Breast epithelium (tissue), 4 donors: ENCODE measurements around the gene CTNND2. TPM values are rescaled to one million over a fixed set of nuclear protein-coding genes. Genes with fewer than 3 reads are reported as not detected.

Experiments
- DNase-seq, 2 donors: peaks; one replicate each; pipeline ENCODE4 v3.0.0-alpha.2; 2019; ENCODE audit warnings: low spot score in 2 of 2
- H3K27ac ChIP-seq, 2 donors: fragments of 200-600 bp; sonication (generic) in 1 of 2; one replicate each; pipeline ENCODE4 v1.5.1; 2016 to 2019; ENCODE audit warnings: mild to moderate bottlenecking in 1 of 2
- H3K27me3 ChIP-seq, 2 donors: fragments of 200-600 bp; sonication (generic) in 1 of 2; one replicate each; pipeline versions ENCODE4 v1.5.1 to v1.6.0; 2017 to 2019; ENCODE audit warnings: control low read depth in 1 of 2, mild to moderate bottlenecking in 1 of 2
- H3K36me3 ChIP-seq: fragments of 200-600 bp; one replicate; pipeline ENCODE4 v1.5.1; 2019
- H3K4me1 ChIP-seq, 2 donors: fragments of 200-600 bp; sonication (generic); one replicate each; pipeline ENCODE4 v1.5.1; 2016 to 2019; ENCODE audit warnings: control low read depth in 1 of 2
- H3K4me3 ChIP-seq, 3 donors: fragments of 200-600 bp; sonication (generic); 1 replicate in 2 of 3; 2 replicates in 1 of 3; pipeline ENCODE4 v1.5.1; 2016 to 2019; ENCODE audit warnings: mild to moderate bottlenecking in 3 of 3, moderate library complexity in 2 of 3
- H3K9me3 ChIP-seq, 2 donors: fragments of 200-600 bp; sonication (generic) in 1 of 2; one replicate each; pipeline ENCODE4 v1.5.1; 2016 to 2019; ENCODE audit warnings: control low read depth in 1 of 2
- POLR2A ChIP-seq: fragments of 450-650 bp; IDR thresholded peaks from one replicate; pipeline ENCODE4 v1.6.1; 2016; ENCODE audit warnings: antibody characterized with exemption, mild to moderate bottlenecking, moderate library complexity
- POLR2AphosphoS5 ChIP-seq, 3 donors: sonication (generic); formaldehyde crosslinking; IDR thresholded peaks; one replicate each; pipeline ENCODE4 v1.6.1; 2017; ENCODE audit warnings: antibody characterized with exemption in 3 of 3
- intact Hi-C: fragments of 100-400 bp; cut with DNase I; formaldehyde crosslinking; loops from one replicate; pipeline ENCODE4 v1.15.1; 2023; ENCODE audit warnings: low total_unique reads
- total RNA-seq, 3 donors: library from RNA; depleted of rRNA; stranded (reverse); fragments of >200 nt; gene quantifications; one replicate each; pipeline ENCODE4 v1.1.0, GENCODE V29; 2016
- TF ChIP-seq, protein P1 (sequence below), 3 donors: fragments of 450-650 bp; IDR thresholded peaks; one replicate each; pipeline ENCODE4 v1.5.1; 2016 to 2017; ENCODE audit warnings: antibody characterized with exemption in 3 of 3, mild to moderate bottlenecking in 3 of 3, moderate library complexity in 3 of 3

The CTNND2 gene
- total RNA-seq, 3 donors from 2014 or later, result 3.3 to 6.0 TPM; not detected in 1

DNA sequence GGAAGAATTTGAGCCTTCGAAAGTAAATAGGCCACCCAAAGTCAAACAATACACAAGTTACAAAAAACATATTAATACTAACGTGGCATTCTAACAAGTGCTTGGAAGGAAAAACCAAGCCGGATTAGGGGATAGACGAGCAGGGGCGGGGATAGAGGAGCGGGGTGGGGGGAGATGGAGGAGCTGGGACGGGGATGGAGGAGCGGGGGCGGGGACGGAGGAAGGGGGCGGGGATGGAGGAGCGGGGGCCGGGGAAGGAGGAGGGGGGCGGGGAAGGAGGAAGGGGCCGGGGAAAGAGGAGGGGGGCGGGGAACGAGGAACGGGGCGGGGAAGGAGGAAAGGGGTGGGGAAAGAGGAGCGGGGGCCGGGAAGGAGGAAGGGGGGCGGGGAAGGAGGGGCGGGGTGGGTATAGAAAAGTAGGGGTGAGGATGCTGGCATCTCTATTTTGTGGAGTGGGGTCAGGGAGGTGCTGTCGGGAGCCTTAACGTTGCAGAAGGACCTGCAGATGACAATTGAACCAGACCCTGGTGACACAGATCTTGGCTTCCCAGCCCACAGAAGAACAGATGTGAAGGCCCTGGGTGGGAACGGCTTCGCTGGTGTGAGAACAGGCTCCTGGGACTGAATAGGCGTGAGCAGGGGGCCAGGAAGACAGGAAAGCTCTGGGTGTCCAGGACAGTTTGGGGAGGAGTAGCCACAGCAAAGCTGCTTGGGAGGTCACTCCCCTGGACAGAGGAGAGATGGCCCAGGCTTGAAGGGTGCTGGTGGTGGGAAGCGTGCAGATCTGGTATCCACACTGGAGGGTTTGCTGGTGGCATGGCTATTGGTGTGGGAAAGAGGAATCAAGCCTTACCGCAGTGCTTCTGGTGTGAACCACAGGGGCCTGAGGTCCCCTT, 909.9 kb downstream of the CTNND2 start:
- no peaks in the 10 kb centered on the region for H3K36me3 ChIP-seq
- no peak for TF ChIP-seq POLR2AphosphoS5 (IDR thresholded peaks at IDR 0.05)
- no peak for TF ChIP-seq POLR2A
- TF ChIP-seq, protein P1, sequence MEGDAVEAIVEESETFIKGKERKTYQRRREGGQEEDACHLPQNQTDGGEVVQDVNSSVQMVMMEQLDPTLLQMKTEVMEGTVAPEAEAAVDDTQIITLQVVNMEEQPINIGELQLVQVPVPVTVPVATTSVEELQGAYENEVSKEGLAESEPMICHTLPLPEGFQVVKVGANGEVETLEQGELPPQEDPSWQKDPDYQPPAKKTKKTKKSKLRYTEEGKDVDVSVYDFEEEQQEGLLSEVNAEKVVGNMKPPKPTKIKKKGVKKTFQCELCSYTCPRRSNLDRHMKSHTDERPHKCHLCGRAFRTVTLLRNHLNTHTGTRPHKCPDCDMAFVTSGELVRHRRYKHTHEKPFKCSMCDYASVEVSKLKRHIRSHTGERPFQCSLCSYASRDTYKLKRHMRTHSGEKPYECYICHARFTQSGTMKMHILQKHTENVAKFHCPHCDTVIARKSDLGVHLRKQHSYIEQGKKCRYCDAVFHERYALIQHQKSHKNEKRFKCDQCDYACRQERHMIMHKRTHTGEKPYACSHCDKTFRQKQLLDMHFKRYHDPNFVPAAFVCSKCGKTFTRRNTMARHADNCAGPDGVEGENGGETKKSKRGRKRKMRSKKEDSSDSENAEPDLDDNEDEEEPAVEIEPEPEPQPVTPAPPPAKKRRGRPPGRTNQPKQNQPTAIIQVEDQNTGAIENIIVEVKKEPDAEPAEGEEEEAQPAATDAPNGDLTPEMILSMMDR (IDR thresholded peaks at IDR 0.05), result no peak
- no peak overlapping the region for H3K27ac ChIP-seq
- intact Hi-C loops, result no loop called here
- no peaks in the 10 kb centered on the region for H3K4me1 ChIP-seq
- H3K27me3 ChIP-seq, result peaks cover 0 to 5% of the 10 kb centered on the region in 2 donors
- no peak overlapping the region for H3K4me3 ChIP-seq
- DNase-seq, result no peak
- no peaks in the 10 kb centered on the region for H3K9me3 ChIP-seq

DNA sequence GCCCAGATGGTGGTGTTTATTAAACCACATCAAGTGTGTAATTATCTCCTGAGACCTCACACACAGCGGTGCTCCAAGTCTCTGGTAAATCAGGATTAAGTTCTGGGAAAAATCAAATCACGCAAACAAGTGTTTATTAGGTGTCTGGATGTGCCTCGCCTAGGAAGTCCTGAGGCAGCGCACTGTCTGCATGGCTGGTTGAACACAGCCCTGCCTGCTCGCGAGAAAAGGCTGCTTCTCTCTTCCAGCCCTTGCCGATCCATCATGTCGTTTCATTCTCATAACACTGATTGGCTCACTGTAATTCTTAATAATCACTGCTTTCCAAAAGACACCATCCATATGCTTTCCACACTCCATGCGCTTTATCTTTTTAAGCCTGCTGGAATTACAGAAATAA, 913.6 kb downstream of the CTNND2 start:
- TF ChIP-seq POLR2AphosphoS5 (IDR thresholded peaks at IDR 0.05) (no peak), POLR2A (no peak)
- TF ChIP-seq, protein P1 (IDR thresholded peaks at IDR 0.05), result no peak
- H3K27ac ChIP-seq, result no peak overlapping the region

DNA sequence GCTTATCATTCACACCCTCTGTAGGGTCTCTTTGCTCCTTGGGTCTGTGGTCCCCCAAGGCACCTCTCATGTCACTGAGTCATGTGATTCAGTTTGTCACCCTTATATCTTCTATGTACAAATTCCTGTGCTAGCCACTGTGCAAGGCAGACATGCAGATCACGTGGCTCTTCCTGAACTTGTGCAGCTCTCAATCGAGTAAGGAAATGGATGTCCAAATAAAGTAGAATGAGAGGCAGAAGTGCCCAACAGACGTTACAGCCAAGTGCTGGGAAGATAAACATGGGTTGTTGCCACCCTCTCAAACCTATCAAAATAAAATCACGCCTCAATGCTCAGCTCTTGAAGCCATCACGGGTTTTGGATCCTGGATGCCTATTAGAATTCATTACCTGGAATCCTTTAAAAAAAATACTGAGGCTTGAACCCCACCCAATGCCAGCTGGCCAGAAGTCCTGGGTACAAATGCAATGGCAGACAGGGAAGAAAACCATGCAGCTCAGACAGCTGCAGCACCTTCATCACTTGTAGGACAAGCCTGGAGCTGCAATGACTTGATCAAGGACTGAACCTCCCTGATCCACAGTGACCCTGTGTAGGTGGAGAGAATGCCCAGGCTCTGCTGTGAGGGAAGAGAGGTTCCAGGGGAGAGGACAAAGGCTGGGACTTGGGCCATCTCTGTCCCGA, 914.5 kb downstream of the CTNND2 start:
- Histone ChIP-seq H3K27me3 (no peaks in the 10 kb centered on the region), H3K9me3 (no peaks in the 10 kb centered on the region), H3K36me3 (no peaks in the 10 kb centered on the region), H3K4me1 (no peaks in the 10 kb centered on the region), H3K4me3 (no peak overlapping the region), H3K27ac (no peak overlapping the region)
- DNase-seq, result no peak
- intact Hi-C loops, result no loop called here
- no peak for TF ChIP-seq POLR2A
- TF ChIP-seq, protein P1 (IDR thresholded peaks at IDR 0.05), result no peak
- no peak for TF ChIP-seq POLR2AphosphoS5 (IDR thresholded peaks at IDR 0.05)

More for the DNA sequence above, 913.6 kb downstream of the CTNND2 start:
- H3K4me1 ChIP-seq, result no peaks in the 10 kb centered on the region
- H3K9me3 ChIP-seq, result no peaks in the 10 kb centered on the region
- H3K27me3 ChIP-seq, result peaks cover 0 to 5% of the 10 kb centered on the region in 2 donors
- no peaks in the 10 kb centered on the region for H3K36me3 ChIP-seq
- no peak overlapping the region for H3K4me3 ChIP-seq
- intact Hi-C loops, result no loop called here
- DNase-seq, result no peak

DNA sequence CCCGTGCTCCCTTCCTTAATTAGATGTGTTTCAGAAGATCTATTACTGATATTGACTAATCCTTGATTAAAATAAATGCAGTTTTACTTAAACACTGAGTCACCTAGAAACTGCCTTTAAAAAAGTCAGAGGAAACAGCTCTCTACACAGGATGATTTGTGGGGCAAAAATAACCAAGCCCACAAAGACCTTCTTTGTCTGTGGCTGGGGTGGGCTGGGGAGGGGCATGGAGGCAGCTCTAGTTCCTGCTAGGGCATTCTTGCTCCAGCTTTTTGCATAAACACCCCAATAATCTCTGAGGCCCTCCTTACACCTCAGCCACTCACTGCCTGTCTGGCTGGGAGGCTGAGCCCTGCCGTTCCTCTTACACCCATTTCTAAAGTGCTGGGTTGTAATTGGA, 915.6 kb downstream of the CTNND2 start:
- no peak overlapping the region for H3K27ac ChIP-seq
- no peaks in the 10 kb centered on the region for H3K36me3 ChIP-seq
- no peaks in the 10 kb centered on the region for H3K9me3 ChIP-seq
- no peaks in the 10 kb centered on the region for H3K27me3 ChIP-seq
- intact Hi-C loops, result no loop called here
- no peak overlapping the region for H3K4me3 ChIP-seq
- no peak for TF ChIP-seq POLR2AphosphoS5 (IDR thresholded peaks at IDR 0.05)
- TF ChIP-seq POLR2A, result no peak
- TF ChIP-seq, protein P1 (IDR thresholded peaks at IDR 0.05), result no peak
- DNase-seq, result no peak
- H3K4me1 ChIP-seq, result no peaks in the 10 kb centered on the region
